ENCODE data around the gene FAM13A. TPM values are rescaled to one million over a fixed set of nuclear protein-coding genes. Genes with fewer than 3 reads are reported as not detected.

FAM13A gene
- total and polyA plus RNA-seq, 2 donors (not counting 3 experiments of a cell fraction or from before 2014, with no cell fraction given): 3.3 to 10.5 TPM

DNA sequence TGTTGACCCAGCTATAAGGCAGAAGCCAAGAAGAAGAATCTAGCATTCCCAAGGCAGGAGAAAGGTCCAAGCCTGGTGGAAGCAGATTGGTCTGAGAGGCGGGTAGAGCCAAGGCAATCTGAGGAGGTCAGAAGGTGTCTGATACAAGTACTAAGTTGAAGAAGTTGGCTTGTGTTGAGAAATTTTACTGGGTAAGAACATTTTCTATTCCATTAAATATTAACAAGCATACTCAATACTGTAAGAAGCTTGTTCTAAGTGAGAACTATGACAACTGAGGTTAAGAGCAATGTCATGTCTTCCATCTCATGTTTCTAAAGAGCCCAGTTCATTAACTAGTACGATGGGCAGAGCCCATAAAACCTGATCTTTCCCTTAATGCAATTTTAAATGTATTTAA, 75.0 kb downstream of the FAM13A start:
- no peak for FAIRE-seq
- Histone ChIP-seq H3K4me2 (ENCODE audit: insufficient read depth, low read length) (no peak overlapping the region), H3K27ac (ENCODE audit: insufficient read depth, low read depth, low read length) (no peak overlapping the region), H3K4me3 (replicated peaks in 1 of 3; ENCODE audit: insufficient read depth in 1 of 3, low read depth in 1 of 3, low read length in 3 of 3) (no peak overlapping the region), H3K9me3 (replicated peaks; ENCODE audit: control insufficient read depth, insufficient read depth, low read length) (no peaks in the 10 kb centered on the region), H4K20me1 (replicated peaks; ENCODE audit: control insufficient read depth, extremely low read depth, insufficient read depth, low read length) (no peaks in the 10 kb centered on the region), H3K9me1 (replicated peaks; ENCODE audit: control insufficient read depth, extremely low read depth, insufficient read depth, low read length) (no peaks in the 10 kb centered on the region), H3K4me1 (ENCODE audit: control insufficient read depth, extremely low read depth, insufficient read depth, low read length) (no peaks in the 10 kb centered on the region), H3K27me3 (ENCODE audit: control insufficient read depth in 2 of 2, insufficient read depth in 2 of 2, low read length in 2 of 2) (no peaks in the 10 kb centered on the region), H3K36me3 (ENCODE audit: control insufficient read depth in 2 of 2, extremely low read depth in 1 of 2, insufficient read depth in 2 of 2, low read length in 2 of 2) (no peaks in the 10 kb centered on the region), H3K9ac (replicated peaks; ENCODE audit: extremely low read depth, insufficient read depth, low read length) (no peak overlapping the region), H2AFZ (ENCODE audit: low read depth, low read length) (no peak overlapping the region), H3K79me2 (ENCODE audit: control insufficient read depth, insufficient read depth, low read length) (no peaks in the 10 kb centered on the region)
- dilution Hi-C loops (cut with MboI; ENCODE audit: extremely low pct_ligation_motif_present, low sequenced_read_pairs): no loop called here
- BruUV-seq (replicated peaks): no TSS peak
- POLR2A ChIA-PET: no interaction called here
- CTCF ChIA-PET: no interaction called here
- intact Hi-C loops (cut with micrococcal nuclease): no loop called here
- no peak for DNase-seq (ENCODE audit: low read depth, low spot score)
- TF ChIP-seq FOS (IDR thresholded peaks at IDR 0.05; ENCODE audit: borderline replicate concordance, insufficient read depth, low read length): no peak
- TF ChIP-seq, protein P1, sequence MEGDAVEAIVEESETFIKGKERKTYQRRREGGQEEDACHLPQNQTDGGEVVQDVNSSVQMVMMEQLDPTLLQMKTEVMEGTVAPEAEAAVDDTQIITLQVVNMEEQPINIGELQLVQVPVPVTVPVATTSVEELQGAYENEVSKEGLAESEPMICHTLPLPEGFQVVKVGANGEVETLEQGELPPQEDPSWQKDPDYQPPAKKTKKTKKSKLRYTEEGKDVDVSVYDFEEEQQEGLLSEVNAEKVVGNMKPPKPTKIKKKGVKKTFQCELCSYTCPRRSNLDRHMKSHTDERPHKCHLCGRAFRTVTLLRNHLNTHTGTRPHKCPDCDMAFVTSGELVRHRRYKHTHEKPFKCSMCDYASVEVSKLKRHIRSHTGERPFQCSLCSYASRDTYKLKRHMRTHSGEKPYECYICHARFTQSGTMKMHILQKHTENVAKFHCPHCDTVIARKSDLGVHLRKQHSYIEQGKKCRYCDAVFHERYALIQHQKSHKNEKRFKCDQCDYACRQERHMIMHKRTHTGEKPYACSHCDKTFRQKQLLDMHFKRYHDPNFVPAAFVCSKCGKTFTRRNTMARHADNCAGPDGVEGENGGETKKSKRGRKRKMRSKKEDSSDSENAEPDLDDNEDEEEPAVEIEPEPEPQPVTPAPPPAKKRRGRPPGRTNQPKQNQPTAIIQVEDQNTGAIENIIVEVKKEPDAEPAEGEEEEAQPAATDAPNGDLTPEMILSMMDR (IDR thresholded peaks at IDR 0.05; ENCODE audit: extremely low read depth in 1 of 2, insufficient read depth in 1 of 2, low read depth in 1 of 2, low read length in 2 of 2): no peak
- no peak for TF ChIP-seq JUN (IDR thresholded peaks at IDR 0.05; ENCODE audit: borderline replicate concordance, insufficient read depth, insufficient read length, low read depth)
- no peak for TF ChIP-seq EZH2 (IDR thresholded peaks at IDR 0.05; ENCODE audit: borderline replicate concordance, low read depth, low read length, severe bottlenecking)
- no peak for TF ChIP-seq POLR2A (IDR thresholded peaks at IDR 0.05; ENCODE audit: low read depth, low read length)
- TF ChIP-seq, protein P2, sequence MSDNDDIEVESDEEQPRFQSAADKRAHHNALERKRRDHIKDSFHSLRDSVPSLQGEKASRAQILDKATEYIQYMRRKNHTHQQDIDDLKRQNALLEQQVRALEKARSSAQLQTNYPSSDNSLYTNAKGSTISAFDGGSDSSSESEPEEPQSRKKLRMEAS (IDR thresholded peaks at IDR 0.05; ENCODE audit: insufficient read depth, insufficient read length): no peak
- no peak for TF ChIP-seq GATA2 (IDR thresholded peaks at IDR 0.05; ENCODE audit: insufficient read depth, insufficient read length, low read depth, low read length)
- no peak for TF ChIP-seq MYC (IDR thresholded peaks at IDR 0.05; ENCODE audit: low read depth, low read length)
- TF ChIP-seq POLR2AphosphoS5 (IDR thresholded peaks at IDR 0.05; ENCODE audit: insufficient read depth, low read depth, low read length): no peak
